Osteocyte (in vitro differentiated cells): Measurements from ENCODE around the gene DDX1. TPM values are rescaled to one million over a fixed set of nuclear protein-coding genes. Genes with fewer than 3 reads are reported as not detected.
"Not testable (repeated sequence)": the region's sequence is repeated elsewhere in the genome, so short reads cannot be mapped to it uniquely, and the experiment has no call there.

Experiments
- DNase-seq: peaks from one replicate; pipeline ENCODE4 v3.0.0; 2021; ENCODE audit warnings: mixed read lengths; ENCODE audit not compliant: unreplicated experiment; ENCODE audit errors: extremely low spot score
- H3K27ac Mint-ChIP-seq: one replicate; pipeline ENCODE4 v1.8.0; 2021; ENCODE audit warnings: mild to moderate bottlenecking, mixed read lengths; ENCODE audit not compliant: unreplicated experiment
- H3K27me3 Mint-ChIP-seq: one replicate; pipeline ENCODE4 v1.8.0; 2021; ENCODE audit warnings: mixed read lengths; ENCODE audit not compliant: unreplicated experiment
- H3K36me3 Mint-ChIP-seq: one replicate; pipeline ENCODE4 v1.8.0; 2021; ENCODE audit warnings: mixed read lengths; ENCODE audit not compliant: unreplicated experiment
- H3K4me1 Mint-ChIP-seq: one replicate; pipeline ENCODE4 v1.8.0; 2021; ENCODE audit warnings: mixed read lengths; ENCODE audit not compliant: unreplicated experiment
- H3K4me3 Mint-ChIP-seq: one replicate; pipeline ENCODE4 v1.8.0; 2021; ENCODE audit warnings: mild to moderate bottlenecking, moderate library complexity, mixed read lengths; ENCODE audit not compliant: unreplicated experiment
- H3K9me3 Mint-ChIP-seq: one replicate; pipeline ENCODE4 v1.8.0; 2021; ENCODE audit warnings: mixed read lengths; ENCODE audit not compliant: unreplicated experiment
- long read RNA-seq: library from polyadenylated mRNA; unstranded; transcript quantifications from one replicate; pipeline ENCODE4 v2.0.0, GENCODE V29; 2021
- total RNA-seq: library from RNA; stranded (reverse); gene quantifications from 2 replicates; pipeline ENCODE4 v1.2.1, GENCODE V29; 2021
- TF ChIP-seq, protein P1 (sequence below): fragments of 200-600 bp; sonication (generic); IDR thresholded peaks from 2 replicates; pipeline ENCODE4 v1.5.0; 2021; ENCODE audit warnings: antibody characterized with exemption, mild to moderate bottlenecking, moderate library complexity

The DDX1 gene
- total RNA-seq = 85.6 and 90.7 TPM in 2 replicates
- long read RNA-seq, transcript DDX1-201 (26 exons, 2,739 nt) = major isoform, 591 of 823 reads
- long read RNA-seq, partial matches to known transcripts = 182 of 823 reads
- long read RNA-seq, other reads (novel, unspliced or antisense) = 50 of 823 reads

GRCh38 chr2:15591692-15592463 is at the start of gene DDX1:
TSS of gene DDX1 (plus strand) at chr2:15591868. CDS start at chr2:15591934, 66 bp downstream.
- Mint-ChIP-seq H3K27ac (peak within 1 kb of the TSS; percentile 97), H3K9me3 (no peaks in the 10 kb centered on the region), H3K36me3 (peaks cover 17% of the 10 kb centered on the region), H3K4me3 (peak within 1 kb of the TSS; percentile 94), H3K27me3 (no peaks in the 10 kb centered on the region), H3K4me1 (peaks cover 21% of the 10 kb centered on the region)
- peak; percentile 95 for DNase-seq
- TF ChIP-seq, protein P1, sequence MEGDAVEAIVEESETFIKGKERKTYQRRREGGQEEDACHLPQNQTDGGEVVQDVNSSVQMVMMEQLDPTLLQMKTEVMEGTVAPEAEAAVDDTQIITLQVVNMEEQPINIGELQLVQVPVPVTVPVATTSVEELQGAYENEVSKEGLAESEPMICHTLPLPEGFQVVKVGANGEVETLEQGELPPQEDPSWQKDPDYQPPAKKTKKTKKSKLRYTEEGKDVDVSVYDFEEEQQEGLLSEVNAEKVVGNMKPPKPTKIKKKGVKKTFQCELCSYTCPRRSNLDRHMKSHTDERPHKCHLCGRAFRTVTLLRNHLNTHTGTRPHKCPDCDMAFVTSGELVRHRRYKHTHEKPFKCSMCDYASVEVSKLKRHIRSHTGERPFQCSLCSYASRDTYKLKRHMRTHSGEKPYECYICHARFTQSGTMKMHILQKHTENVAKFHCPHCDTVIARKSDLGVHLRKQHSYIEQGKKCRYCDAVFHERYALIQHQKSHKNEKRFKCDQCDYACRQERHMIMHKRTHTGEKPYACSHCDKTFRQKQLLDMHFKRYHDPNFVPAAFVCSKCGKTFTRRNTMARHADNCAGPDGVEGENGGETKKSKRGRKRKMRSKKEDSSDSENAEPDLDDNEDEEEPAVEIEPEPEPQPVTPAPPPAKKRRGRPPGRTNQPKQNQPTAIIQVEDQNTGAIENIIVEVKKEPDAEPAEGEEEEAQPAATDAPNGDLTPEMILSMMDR = no peak

- not testable (repeated sequence) for H3K9me3 Mint-ChIP-seq, H3K4me3 Mint-ChIP-seq, H3K27ac Mint-ChIP-seq, H3K4me1 Mint-ChIP-seq, DNase-seq, H3K27me3 Mint-ChIP-seq
- peaks cover 12% of the 10 kb centered on the region for H3K36me3 Mint-ChIP-seq
Observed at GRCh38 chr2:15542269-15542668, 49.4 kb upstream of the DDX1 start.

GRCh38 chr2:15543053-15543452 is 48.6 kb upstream of the DDX1 start:
- Mint-ChIP-seq H3K9me3 (no peaks in the 10 kb centered on the region), H3K27me3 (no peaks in the 10 kb centered on the region), H3K4me3 (no peak overlapping the region), H3K4me1 (no peaks in the 10 kb centered on the region), H3K27ac (no peak overlapping the region), H3K36me3 (peaks cover 7% of the 10 kb centered on the region)
- DNase-seq = no peak
- TF ChIP-seq, protein P1 = no peak

DNA sequence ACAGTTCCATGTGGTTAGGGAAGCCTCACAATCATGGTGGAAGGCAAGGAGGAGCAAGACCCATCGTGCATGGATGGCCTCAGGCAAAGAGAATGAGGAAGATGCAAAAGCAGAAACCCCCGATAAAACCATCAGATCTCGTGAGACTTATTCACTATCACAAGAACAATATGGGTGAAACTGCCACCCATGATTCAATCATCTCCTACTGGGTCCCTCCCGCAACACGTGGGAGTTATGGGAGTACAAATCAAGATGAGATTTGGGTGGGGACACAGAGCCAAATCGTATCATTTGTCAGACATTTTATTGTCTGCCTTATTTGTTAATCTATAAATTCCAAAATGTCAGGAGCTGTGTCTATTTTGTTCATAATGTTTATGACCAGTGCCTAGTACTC is 48.1 kb upstream of the DDX1 start:
- Mint-ChIP-seq H3K27ac (no peak overlapping the region), H3K4me1 (no peaks in the 10 kb centered on the region), H3K36me3 (peaks cover 7% of the 10 kb centered on the region), H3K27me3 (no peaks in the 10 kb centered on the region), H3K4me3 (no peak overlapping the region), H3K9me3 (no peaks in the 10 kb centered on the region)
- TF ChIP-seq, protein P1 = no peak
- DNase-seq = no peak

DNA sequence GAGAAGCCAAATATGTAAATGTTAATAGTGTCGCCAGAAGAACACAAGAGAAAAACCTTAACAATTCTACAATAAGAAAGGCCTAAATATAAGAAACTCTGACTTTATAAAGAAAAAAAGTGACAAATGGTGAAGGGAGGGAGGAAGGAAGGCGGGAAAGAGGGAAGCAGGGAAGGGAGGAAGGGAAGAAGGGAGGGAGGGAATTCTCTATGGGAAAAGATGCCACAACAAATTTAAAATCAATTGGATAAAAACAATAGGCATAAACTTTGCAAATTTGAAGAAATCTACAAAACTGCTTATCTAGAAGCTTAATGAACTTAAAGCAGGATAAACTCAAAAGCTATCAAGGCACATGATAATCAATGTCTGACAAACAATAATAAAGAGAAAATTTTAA is 47.4 kb upstream of the DDX1 start:
- no peaks in the 10 kb centered on the region for H3K27me3 Mint-ChIP-seq
- H3K9me3 Mint-ChIP-seq = no peaks in the 10 kb centered on the region
- DNase-seq = no peak
- H3K4me1 Mint-ChIP-seq = no peaks in the 10 kb centered on the region
- no peak overlapping the region for H3K4me3 Mint-ChIP-seq
- TF ChIP-seq, protein P1 = no peak
- H3K27ac Mint-ChIP-seq = no peak overlapping the region
- peaks cover 14% of the 10 kb centered on the region for H3K36me3 Mint-ChIP-seq
